ENCODE data around the gene ZSWIM6. TPM values are rescaled to one million over a fixed set of nuclear protein-coding genes. Genes with fewer than 3 reads are reported as not detected.

Gene ZSWIM6
- total and polyA plus RNA-seq, 2 of the 4 experiments (the other 2 are of a cell fraction) = 10.8 to 14.1 TPM

- Histone ChIP-seq H3K9me1 (ENCODE audit: insufficient read depth, low read length) (no peaks in the 10 kb centered on the region), H2BK20ac (ENCODE audit: low read depth, low read length) (no peak overlapping the region), H3K4ac (ENCODE audit: low read depth, low read length) (no peak overlapping the region), H3K27ac (ENCODE audit: insufficient read depth, low read length) (no peak overlapping the region), H3K9me3 (ENCODE audit: control insufficient read depth, insufficient read depth, low read length) (no peaks in the 10 kb centered on the region), H2AFZ (replicated peaks; ENCODE audit: low read length, poor library complexity) (no peak overlapping the region), H2BK5ac (ENCODE audit: low read depth, low read length, poor library complexity, severe bottlenecking) (no peak overlapping the region), H3K4me3 (ENCODE audit: insufficient read depth, low read depth, low read length) (no peak overlapping the region), H4K8ac (ENCODE audit: low read depth in 2 of 2, low read length in 2 of 2) (no peak overlapping the region), H4K5ac (ENCODE audit: low read depth, low read length) (no peak overlapping the region), H4K20me1 (ENCODE audit: insufficient read depth, low read length) (no peaks in the 10 kb centered on the region), H3K79me1 (ENCODE audit: low read depth in 1 of 2, low read length in 2 of 2) (no peaks in the 10 kb centered on the region), H3K36me3 (ENCODE audit: control insufficient read depth, insufficient read depth, low read length) (no peaks in the 10 kb centered on the region), H3K4me1 (ENCODE audit: control insufficient read depth, insufficient read depth, low read length) (no peaks in the 10 kb centered on the region), H2BK120ac (ENCODE audit: low read depth, low read length) (no peak overlapping the region), H3K23ac (ENCODE audit: low read depth, low read length) (no peak overlapping the region), H3K56ac (ENCODE audit: extremely low read depth, insufficient read depth, low read length) (no peak overlapping the region), H3K18ac (ENCODE audit: low read depth, low read length) (no peak overlapping the region), H3K27me3 (ENCODE audit: control insufficient read depth, insufficient read depth, low read length) (peaks cover 7% of the 10 kb centered on the region), H3K9ac (ENCODE audit: low read depth, low read length) (no peak overlapping the region), H3K4me2 (ENCODE audit: low read depth, low read length) (no peak overlapping the region), H2AK9ac (replicated peaks; ENCODE audit: low read depth, low read length, poor library complexity) (no peak overlapping the region), H4K91ac (ENCODE audit: insufficient read depth, low read depth, low read length) (no peak overlapping the region), H2AK5ac (ENCODE audit: low read depth, low read length) (no peak overlapping the region), H2BK15ac (ENCODE audit: low read depth, low read length) (no peak overlapping the region), H3K14ac (replicated peaks; ENCODE audit: low read depth, low read length) (no peak overlapping the region)
- CTCF ChIA-PET = no interaction called here
- ATAC-seq (ENCODE audit: low read depth) = no peak
- BruUV-seq (replicated peaks) = no TSS peak
- in situ Hi-C loops (cut with MboI; ENCODE audit: low sequenced_read_pairs) (no loop called here), intact Hi-C loops (cut with micrococcal nuclease) (no loop called here), dilution Hi-C loops (cut with HindIII; ENCODE audit: low sequenced_read_pairs, unreplicated experiment) (no loop called here)
- no peak for TF ChIP-seq FOS (IDR thresholded peaks at IDR 0.05; ENCODE audit: low read depth, low read length)
- TF ChIP-seq BHLHE40 (IDR thresholded peaks at IDR 0.05; ENCODE audit: low read depth, low read length) = no peak
- no peak for TF ChIP-seq NFE2L2 (IDR thresholded peaks at IDR 0.05; ENCODE audit: low read depth, low read length)
- no peak for TF ChIP-seq RAD21 (IDR thresholded peaks at IDR 0.05; ENCODE audit: low read length)
- TF ChIP-seq MAZ (IDR thresholded peaks at IDR 0.05; ENCODE audit: borderline replicate concordance, low read depth, low read length) = no peak
- no peak for TF ChIP-seq USF2 (IDR thresholded peaks at IDR 0.05; ENCODE audit: low read depth, low read length)
- no peak for TF ChIP-seq CEBPB (IDR thresholded peaks at IDR 0.05; ENCODE audit: low read depth, low read length)
- no peak for TF ChIP-seq CTCF (conservative IDR thresholded peaks at IDR 0.05; ENCODE audit: low read depth, low read length)
- TF ChIP-seq RCOR1 (IDR thresholded peaks at IDR 0.05; ENCODE audit: insufficient replicate concordance, low read length) = no peak
- no CpG with 5 or more reads among the region's 1 CpG for WGBS, 2 experiments (ENCODE audit: extremely low coverage in 2 of 2, insufficient read length in 1 of 2)
- no peak for DNase-seq
- POLR2A ChIA-PET (ENCODE audit: unreplicated experiment) = no interaction called here
Observed at GRCh38 chr5:61559722-61560121, 227.7 kb downstream of the ZSWIM6 start.
